ENCODE measurements around the gene BARHL2. TPM values are rescaled to one million over a fixed set of nuclear protein-coding genes. Genes with fewer than 3 reads are reported as not detected.

BARHL2 gene
- total and polyA plus RNA-seq, 10 donors, result not detected

- Histone ChIP-seq H3K4me1 (no peaks in the 10 kb centered on the region), H3K4me3 (no peak overlapping the region), H3K9me3 (no peaks in the 10 kb centered on the region), H3K27ac (no peak overlapping the region), H3K36me3 (no peaks in the 10 kb centered on the region), H3K27me3 (replicated peaks in 1 of 7) (peaks cover 0 to 47% (median 6%) of the 10 kb centered on the region in 7 donors)
- intact Hi-C loops (cut with DNase I; ENCODE audit: low total_unique reads), result no loop called here
- no peak for DNase-seq
- WGBS, 5 donors, result 31 to 63% (median 55%) methylated on average over 12 of the region's 12 CpGs
- TF ChIP-seq POLR2AphosphoS5 (IDR thresholded peaks at IDR 0.05) (no peak), CTCF (IDR thresholded peaks at IDR 0.05 in 8 of 11, conservative IDR thresholded peaks at IDR 0.05 in 3 of 11) (no peak), POLR2A (IDR thresholded peaks at IDR 0.05) (no peak)
Measured at GRCh38 chr1:90761781-90762589, 44.9 kb upstream of the BARHL2 start.

- 68 to 85% (median 73%) methylated on average over 7 of the region's 7 CpGs for WGBS, 5 donors
- H3K4me1 ChIP-seq, result no peaks in the 10 kb centered on the region
- intact Hi-C loops (cut with DNase I; ENCODE audit: low total_unique reads), result no loop called here
- peaks cover 0 to 53% (median 6%) of the 10 kb centered on the region in 7 donors for H3K27me3 ChIP-seq (replicated peaks in 1 of 7)
- H3K27ac ChIP-seq, result no peak overlapping the region
- no peaks in the 10 kb centered on the region for H3K9me3 ChIP-seq
- H3K4me3 ChIP-seq, result no peak overlapping the region
- DNase-seq, result no peak
- no peaks in the 10 kb centered on the region for H3K36me3 ChIP-seq
- TF ChIP-seq CTCF (IDR thresholded peaks at IDR 0.05 in 8 of 11, conservative IDR thresholded peaks at IDR 0.05 in 3 of 11) (no peak), POLR2AphosphoS5 (IDR thresholded peaks at IDR 0.05) (no peak), POLR2A (IDR thresholded peaks at IDR 0.05) (no peak)
Measured at GRCh38 chr1:90761156-90761555, 44.1 kb upstream of the BARHL2 start.

GRCh38 chr1:90753556-90753955 lies 36.5 kb upstream of the BARHL2 start:
- WGBS, 5 donors, result 43 to 65% (median 55%) methylated on average over 1 of the region's 1 CpG
- H3K27ac ChIP-seq, result no peak overlapping the region
- intact Hi-C loops (cut with DNase I; ENCODE audit: low total_unique reads), result no loop called here
- no peak overlapping the region for H3K4me3 ChIP-seq
- H3K27me3 ChIP-seq (replicated peaks in 1 of 7), result peaks cover 0 to 54% (median 0%) of the 10 kb centered on the region in 7 donors
- TF ChIP-seq CTCF (IDR thresholded peaks at IDR 0.05 in 8 of 11, conservative IDR thresholded peaks at IDR 0.05 in 3 of 11), result no peak
- TF ChIP-seq POLR2A (IDR thresholded peaks at IDR 0.05), result no peak
- TF ChIP-seq POLR2AphosphoS5 (IDR thresholded peaks at IDR 0.05), result no peak
- no peaks in the 10 kb centered on the region for H3K9me3 ChIP-seq
- no peak for DNase-seq
- no peaks in the 10 kb centered on the region for H3K4me1 ChIP-seq
- no peaks in the 10 kb centered on the region for H3K36me3 ChIP-seq

GRCh38 chr1:90748668-90749067 lies 31.6 kb upstream of the BARHL2 start:
- no peak for TF ChIP-seq POLR2AphosphoS5 (IDR thresholded peaks at IDR 0.05)
- TF ChIP-seq POLR2A (IDR thresholded peaks at IDR 0.05), result no peak
- no peak for TF ChIP-seq CTCF (IDR thresholded peaks at IDR 0.05 in 8 of 11, conservative IDR thresholded peaks at IDR 0.05 in 3 of 11)
- intact Hi-C loops (cut with DNase I; ENCODE audit: low total_unique reads), result no loop called here
- H3K27me3 ChIP-seq (replicated peaks in 1 of 7), result peaks cover 0 to 39% (median 3%) of the 10 kb centered on the region in 7 donors
- no peaks in the 10 kb centered on the region for H3K36me3 ChIP-seq
- H3K4me3 ChIP-seq, result no peak overlapping the region
- H3K4me1 ChIP-seq, result no peaks in the 10 kb centered on the region
- no peak for DNase-seq
- H3K9me3 ChIP-seq, result no peaks in the 10 kb centered on the region
- no peak overlapping the region for H3K27ac ChIP-seq

Measured in spleen (tissue), 11 donors.